Heart left ventricle (tissue), 13 donors: ENCODE results near the gene GREB1.

Experiments used
- POLR2A ChIP-seq, 2 donors: fragments of 450-650 bp; IDR thresholded peaks; one replicate each; pipeline ENCODE4 v1.6.1; 2017; ENCODE audit warnings: antibody characterized with exemption in 2 of 2, mild to moderate bottlenecking in 2 of 2, moderate library complexity in 2 of 2
- TF ChIP-seq, protein P1 (sequence below), 12 donors: fragments of 200-600 bp; sonication (generic) in 4 of 12; IDR thresholded peaks; one replicate each; pipeline versions ENCODE4 v1.5.0 to v1.8.0; 2018 to 2022; ENCODE audit warnings: antibody characterized with exemption in 12 of 12, mild to moderate bottlenecking in 5 of 12
- donor health status: ischemic (EF 13 %, LVEDD 7.1; RV severe dilation, severe dysfunction).
- donor health status: DM: no; HTN: yes; CAD: no.
- donor health status: DM: no; HTN: no; CAD: no.
- donor health status: ischemic (EF 25% LVEDD 6.9; RV normal size, moderate dysfunction).
- donor health status: ischemic (EF 25% LVEDD 5.7; RV mildly dilated, moderate dysfunction).
- donor health status: ischemic (EF 35%, LVEDD 5.7; RV mildly dilated, moderate dysfunction).
- donor health status: nonischemic (EF 11% LVEDD 7.7; RV severe dilation, severe dysfunction).
- donor health status: DM: yes; HTN: yes; CAD: no.
- donor health status: PGD.
- donor health status: ischemic (EF 29% LVEDD 5.4; RV normal size, mild dysfunction).
- donor health status: nonischemic (EF 23%, LVEDD 6.1; RV moderate dilation, normal function).

- TF ChIP-seq POLR2A (IDR thresholded peaks at IDR 0.05), result no peak
- TF ChIP-seq, protein P1, sequence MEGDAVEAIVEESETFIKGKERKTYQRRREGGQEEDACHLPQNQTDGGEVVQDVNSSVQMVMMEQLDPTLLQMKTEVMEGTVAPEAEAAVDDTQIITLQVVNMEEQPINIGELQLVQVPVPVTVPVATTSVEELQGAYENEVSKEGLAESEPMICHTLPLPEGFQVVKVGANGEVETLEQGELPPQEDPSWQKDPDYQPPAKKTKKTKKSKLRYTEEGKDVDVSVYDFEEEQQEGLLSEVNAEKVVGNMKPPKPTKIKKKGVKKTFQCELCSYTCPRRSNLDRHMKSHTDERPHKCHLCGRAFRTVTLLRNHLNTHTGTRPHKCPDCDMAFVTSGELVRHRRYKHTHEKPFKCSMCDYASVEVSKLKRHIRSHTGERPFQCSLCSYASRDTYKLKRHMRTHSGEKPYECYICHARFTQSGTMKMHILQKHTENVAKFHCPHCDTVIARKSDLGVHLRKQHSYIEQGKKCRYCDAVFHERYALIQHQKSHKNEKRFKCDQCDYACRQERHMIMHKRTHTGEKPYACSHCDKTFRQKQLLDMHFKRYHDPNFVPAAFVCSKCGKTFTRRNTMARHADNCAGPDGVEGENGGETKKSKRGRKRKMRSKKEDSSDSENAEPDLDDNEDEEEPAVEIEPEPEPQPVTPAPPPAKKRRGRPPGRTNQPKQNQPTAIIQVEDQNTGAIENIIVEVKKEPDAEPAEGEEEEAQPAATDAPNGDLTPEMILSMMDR (IDR thresholded peaks at IDR 0.05), result peak; percentile 78 to 97 (median 87)
Observed at GRCh38 chr2:11688222-11689069, 154.6 kb downstream of the GREB1 start.
